Fibroblast of skin of left quadriceps (primary cell): ENCODE results near the gene ATR.

Source experiments
- DNase-seq, 2 experiments: peaks; one replicate each; pipeline ENCODE4 v3.0.0-alpha.2; 2013; ENCODE audit warnings: low read depth in 2 of 2

Gene ATR

DNA sequence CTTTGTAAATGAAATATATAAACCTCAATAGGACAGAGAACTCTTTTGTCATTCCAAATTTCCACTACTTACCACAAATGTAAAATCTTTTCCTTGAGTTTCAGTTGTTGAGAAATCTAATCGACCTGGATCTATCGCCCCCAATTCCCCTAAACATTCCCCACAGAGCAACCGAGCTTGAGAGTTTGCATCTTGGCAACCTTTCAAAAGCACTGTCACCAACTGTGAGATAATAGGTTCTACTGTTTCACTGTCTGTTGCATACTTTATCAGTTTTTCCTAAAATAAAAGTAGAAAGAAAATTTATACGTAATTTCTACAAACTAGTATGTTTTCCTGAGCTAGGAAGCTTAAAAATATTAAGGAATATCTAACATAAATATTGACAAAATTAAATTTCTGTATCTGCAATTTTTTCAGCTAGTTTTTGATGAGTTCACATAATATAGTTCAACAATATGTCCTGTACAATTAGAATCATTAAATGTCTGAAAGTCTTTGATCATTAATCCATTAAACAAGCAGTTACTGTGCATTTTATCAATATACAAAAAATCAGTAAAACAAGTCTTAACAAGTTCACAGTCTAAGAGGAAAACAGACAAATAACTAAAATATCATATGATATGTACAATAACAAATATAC, 54.5 kb downstream of the ATR start:
- DNase-seq = no peak

DNA sequence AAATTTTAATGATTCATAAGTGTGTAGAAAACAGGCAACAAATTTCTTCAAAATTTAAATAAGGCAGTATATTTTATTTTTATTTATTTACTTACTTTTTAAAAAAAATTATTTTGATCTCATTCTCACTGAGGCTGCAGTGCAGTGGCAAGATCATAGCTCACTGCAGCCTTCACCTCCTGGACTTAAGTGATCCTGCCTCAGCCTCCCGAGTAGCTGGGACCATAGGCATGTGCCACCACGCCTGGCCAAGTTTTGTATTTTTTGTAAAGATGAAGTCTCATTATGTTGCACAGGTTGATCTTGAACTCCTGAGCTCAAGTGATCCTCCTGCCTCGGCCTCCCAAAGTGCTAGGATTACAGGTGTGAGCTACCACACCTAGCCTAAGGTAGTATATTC, 69.5 kb downstream of the ATR start:
- DNase-seq = no peak

DNA sequence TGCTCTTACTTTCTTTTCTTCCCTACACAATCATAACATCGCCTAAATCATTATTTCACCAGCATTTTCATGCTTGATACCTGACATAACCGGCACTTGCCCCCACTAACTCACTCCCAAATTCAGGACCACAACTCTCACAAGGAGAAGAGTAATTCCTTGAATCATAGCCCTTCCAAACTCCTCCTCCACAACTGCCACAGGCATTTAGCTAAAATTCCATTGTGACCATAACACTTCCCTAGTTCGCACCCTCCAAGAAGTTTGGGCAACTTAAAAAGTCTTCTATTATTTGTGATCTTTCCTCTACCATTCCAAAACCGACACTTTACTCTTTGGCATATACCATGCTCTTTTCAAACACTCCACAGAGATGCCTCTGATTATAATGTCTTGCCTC, 71.3 kb downstream of the ATR start:
- no peak for DNase-seq

DNA sequence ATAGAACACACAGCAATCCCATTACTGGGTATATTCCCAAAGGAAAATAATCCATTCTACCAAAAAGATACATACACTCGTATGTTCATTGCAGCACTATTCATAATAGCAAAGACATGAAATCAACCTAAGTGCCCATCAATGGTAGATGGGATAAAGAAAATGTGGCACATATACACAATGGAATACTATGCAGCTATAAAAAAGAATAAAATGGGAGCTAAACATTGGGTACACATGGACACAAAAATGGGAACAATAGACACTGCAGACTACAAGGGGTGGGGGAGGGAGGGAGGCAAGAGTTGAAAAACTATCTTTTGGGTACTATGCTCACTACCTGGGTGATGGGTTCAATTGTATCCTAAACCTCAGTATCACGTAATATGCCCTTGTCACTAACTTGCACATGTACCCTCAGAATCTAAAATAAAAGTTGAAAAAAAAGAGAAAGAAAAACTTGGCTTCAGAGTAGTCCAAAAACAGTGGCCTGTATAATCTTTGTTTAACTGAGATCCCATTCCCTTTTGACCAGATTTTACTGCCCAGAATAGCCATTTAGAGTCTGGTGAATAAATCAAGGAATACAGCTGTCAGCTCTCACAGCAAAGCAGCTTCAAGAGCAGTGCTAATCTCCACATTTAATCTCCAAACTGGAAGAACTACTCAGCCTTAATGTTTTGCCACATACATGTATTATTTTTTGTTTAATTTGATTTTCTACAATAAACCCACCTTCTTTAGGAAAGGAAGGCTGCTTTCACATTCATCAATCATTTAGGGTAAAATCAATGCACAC, 76.1 kb downstream of the ATR start:
- DNase-seq = no peak

DNA sequence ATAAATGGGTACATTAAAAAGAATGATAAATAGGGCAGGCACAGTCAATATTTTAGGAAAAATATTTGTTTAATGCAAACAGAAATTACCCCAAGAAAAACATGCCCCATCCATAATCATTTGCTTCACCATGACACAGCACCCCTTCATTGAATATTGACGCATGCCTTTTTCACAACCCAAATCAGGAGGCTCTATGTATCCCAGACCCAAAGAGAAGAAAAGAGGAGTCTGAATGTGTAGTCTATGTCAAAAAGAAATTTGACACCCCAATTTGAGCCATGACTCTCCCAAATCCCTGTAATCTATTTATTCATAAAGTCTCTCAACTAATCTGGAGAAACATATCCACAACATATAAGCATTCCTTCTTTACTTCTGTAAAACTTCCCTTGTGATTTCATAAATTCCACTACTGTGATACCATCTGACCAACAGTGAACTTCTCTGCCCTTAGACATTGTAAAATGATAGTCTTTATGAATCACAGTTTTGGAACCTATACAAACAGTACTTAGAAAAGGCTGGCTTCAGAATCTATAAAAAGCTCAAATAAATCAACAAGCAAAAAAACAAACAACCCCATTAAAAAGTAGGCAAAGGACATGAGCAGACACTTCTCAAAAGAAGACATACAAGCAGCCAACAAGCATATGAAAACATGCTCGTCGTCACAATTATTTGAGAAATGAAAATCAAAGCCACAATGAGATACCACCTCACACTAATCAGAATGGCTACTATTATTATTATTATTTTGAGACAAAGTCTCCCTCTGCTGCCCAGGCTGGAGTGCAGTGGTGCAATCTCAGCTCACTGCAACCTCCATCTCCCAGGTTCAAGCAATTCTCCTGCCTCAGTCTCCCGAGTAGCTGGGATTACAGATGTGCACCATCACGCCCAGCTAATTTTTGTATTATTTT, 77.3 kb downstream of the ATR start:
- peak; percentile 64 to 69 for DNase-seq

DNA sequence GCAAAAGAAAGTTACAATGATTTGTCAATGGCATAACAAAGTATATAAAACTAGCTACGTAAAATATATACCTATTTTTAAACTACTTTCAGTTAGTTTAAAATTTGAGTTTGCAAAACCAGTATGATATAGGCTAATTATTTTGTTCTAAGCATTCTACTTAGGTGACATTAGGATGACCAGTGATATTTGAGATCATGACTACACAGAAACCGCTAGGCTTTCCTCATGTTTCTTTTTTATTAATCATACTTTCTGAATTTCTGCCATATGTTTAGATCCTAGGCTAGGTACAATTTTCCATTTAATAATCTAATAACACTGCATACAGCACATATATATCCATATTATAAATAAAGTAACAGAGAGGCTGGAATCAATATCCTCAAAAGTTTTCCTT, 78.3 kb downstream of the ATR start:
- no peak for DNase-seq

DNA sequence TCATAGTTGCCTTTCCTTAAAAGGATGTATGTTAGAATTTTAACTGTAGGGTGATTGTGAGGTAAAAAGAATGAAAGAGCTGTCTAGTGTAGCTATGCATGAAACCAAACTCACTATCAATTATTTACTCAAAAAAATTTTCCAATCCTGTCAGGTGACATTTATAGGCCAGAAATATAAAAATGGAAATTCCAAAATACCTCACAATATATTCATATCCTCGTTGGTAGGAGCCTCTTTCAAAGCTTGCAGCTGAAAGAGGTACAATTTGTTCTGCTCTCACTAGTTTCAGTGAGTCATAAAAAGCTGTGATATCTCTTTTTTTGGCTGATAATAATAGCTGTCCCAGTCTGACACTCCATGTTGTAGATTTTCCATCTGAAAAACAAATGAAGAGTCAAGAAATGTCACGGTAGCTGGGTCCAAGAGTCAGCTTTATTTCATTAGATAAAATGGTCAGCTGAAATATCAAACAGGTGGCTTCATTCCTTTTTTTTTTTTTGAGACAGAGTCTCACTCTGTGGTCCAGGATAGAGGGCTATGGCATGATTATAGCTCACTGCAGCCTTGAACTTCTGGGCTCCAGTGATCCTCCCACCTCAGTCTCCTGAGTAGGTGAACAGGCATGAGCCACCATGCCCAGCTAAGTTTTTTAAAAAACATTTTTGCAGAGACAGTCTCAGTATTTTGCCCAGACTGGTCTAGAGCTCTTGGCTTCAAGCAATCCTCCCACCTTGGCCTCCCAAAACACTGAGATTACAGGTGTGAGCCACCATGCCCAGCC, 79.9 kb downstream of the ATR start:
- DNase-seq = no peak

DNA sequence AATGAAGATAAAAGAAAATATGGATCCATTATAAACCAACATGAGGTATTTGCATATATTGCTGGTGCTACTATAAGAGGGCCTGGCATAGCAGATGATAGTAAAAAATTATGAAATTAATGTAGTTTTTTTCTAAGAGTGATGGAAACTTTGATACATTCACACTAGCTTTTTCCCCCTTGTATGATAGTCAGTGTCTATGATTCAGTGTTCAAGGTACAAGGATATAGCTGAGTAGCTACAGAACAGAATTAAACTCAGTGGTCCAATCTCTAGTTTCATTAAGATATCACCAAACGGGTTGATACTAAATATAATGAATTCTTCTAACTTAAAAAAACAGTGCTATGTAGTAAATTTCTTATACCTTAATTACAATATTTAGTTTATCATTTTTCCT, 80.8 kb downstream of the ATR start:
- no peak for DNase-seq

DNA sequence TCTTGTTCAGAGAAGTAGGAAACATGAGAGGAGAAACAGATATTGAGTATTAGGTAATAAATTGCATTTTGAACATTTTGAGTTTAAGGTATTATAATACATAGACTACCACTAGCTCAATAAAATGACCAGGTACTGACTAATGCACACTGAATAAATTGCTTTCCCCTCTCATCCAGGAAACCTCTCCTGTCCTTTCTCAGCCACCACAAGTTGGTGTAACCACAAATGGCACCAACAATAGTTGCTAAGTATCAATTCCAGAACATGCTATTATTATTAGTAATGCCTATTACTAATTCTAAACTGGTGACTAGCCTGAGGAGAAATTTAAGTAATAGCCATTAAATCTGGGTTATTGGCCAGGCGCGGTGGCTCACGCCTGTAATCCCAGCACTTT, 83.4 kb downstream of the ATR start:
- no peak for DNase-seq

DNA sequence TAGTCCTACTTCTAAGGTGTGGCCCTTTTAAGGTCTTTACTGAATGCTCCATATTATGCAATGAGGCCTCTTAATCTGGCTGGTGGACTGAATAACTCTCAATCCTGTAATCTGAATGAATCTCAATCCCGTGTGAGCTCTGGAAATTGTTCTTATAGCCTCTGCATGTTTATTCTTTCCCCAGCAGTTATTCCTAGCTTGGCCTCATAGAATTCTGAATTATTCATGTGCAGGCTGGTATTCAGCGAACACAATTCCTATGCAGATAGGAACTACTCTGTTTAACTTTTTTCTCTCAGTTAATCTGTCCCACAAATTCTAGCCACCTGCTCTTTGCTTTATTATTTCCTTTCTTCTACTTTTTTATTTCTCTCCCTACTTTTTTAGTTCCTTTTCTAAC, 86.3 kb downstream of the ATR start:
- DNase-seq = no peak

DNA sequence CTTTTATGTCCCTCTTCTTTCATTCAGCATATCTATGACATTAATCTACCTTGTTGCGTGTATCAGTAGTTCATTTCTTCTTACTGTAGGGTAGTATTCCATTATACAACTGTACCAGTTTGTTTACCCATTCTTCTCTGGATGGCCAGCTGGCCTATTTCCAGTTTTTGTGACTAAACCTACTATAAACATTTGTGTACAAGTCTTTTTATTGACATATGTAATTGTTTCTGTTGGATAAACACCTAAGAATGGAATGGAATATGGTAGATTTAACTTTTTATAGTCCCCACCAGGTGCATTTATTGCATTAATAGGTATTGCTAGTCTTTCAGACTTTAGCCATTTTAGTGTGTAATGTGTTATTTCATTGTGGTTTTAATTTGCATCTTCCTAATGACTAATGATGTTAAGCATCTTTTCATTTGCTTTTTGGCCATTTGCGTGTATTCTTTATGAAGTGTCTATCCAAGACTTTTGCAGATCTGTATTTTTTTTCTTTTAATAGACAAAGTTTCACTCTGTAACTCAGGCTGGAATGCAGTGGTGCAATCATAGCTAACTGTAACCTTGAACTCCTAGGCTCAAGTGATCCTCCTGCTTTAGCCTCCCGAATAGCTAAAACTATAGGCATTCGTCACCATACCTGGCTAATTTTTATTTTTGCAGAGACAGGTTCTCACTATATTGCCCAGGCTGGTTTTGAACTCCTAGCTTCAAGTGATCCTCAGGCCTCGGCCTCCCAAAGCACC, 88.8 kb downstream of the ATR start:
- DNase-seq = no peak

DNA sequence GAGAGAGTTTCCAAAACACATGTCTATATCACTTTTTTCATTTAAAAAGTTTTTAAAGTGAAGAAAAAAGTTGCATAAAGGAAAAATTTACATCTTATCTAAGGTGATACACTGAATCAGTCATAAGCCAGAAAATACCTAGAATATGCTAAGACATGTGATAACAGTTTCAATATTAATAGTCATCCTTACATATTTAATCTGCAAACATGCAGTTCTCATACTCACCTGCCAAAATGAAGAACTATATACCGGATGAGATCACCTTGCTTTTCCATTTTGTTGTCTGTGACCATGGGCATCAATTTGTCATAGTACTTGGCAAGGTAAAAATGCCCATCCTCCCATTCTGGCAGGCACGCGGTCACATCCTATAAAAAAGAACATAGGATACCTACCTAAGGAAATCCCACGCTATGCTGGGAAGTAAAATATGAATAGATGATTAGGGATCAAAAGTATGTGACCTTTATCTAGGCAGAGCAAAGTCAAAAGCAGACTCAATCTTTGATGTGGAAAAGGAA, 93.6 kb downstream of the ATR start:
- DNase-seq = no peak

DNA sequence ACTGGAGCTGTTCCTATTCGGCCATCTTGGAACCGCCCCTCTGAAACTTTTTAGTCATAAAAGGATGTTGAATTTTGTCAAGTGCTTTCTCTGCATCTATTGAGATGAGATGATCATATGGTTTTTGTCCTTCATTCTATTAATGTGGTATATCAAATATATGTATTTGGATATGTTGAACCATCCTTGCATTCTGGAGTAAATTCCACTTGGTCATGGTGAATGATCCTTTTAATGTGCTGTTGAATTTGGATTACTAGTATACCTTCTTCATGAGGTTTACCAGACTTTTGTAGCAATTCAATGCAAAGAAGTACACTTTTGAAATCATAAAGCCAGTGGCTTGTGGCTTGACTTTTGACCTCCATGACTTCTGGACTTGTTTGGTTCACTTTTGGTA, 97.3 kb downstream of the ATR start:
- no peak for DNase-seq

DNA sequence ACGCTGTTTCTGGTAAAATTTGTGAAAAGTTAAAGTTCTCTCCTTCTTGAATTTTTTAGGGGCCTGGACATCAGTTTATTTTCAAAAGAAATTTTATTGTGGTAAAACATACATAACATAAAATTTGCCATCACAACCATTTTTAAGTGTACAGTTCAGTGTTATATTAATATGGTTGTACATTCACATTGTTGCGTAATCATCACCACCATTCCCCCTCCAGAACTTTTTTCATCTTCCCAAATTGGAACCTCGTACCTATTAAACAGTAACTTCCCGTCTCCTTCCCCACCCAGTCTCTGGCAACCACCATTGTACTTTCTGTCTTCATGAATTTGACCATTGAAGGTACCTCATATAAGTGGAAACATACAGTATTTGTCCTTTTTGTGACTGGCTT, 107.7 kb downstream of the ATR start:
- DNase-seq = no peak

DNA sequence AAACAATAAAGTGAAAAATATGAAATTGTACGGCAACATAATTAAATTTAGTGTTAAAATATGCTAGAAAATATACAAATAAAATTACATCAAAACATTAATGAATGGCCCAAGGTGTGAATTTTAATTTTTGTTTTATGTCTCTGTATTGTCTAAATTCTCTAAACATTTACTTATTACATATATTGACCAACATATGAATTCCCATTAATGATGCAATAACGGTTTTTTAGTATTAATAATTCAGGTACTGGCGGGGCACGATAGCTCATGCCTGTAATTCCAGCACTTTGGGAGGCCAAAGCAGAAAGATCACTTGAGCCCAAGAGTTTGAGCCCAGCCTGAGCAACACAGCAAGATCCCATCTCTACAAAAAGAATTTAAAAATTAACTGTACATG, 110.1 kb downstream of the ATR start:
- DNase-seq = no peak

DNA sequence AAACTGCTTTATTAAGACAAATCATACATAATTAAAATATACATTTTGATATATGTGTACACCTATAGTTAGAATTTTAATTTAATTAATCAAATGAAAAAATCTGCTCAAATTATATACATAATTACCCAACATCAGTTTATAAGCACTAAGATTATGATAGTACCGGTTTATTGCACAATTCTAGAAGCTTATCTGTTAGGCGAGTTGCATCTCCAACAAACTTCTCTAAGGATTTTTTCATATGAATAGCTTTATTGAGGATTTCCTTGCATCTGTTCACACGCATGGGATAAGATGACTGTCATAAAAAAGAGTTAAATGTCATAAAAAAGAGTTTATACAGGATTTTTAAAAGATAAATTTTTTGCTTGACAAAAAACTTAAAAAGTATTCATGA, 110.8 kb downstream of the ATR start:
- no peak for DNase-seq

DNA sequence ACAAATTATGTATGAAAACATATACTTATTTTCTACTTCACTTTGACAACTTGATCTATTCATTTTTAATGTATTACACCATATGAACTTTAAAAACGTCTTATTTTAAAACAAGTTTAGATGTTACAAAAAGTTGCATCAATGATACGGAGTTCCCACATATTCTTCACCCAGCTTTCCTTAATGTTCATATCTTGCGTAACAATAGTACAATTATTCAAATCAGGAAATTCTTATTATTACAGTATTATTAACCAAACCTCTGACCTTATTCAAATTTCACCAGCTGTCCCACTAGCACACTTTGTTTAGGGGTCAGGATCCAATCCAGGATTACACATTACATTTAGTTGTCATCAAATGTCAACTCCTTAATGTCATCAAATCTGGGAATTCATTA, 117.8 kb downstream of the ATR start:
- no peak for DNase-seq

DNA sequence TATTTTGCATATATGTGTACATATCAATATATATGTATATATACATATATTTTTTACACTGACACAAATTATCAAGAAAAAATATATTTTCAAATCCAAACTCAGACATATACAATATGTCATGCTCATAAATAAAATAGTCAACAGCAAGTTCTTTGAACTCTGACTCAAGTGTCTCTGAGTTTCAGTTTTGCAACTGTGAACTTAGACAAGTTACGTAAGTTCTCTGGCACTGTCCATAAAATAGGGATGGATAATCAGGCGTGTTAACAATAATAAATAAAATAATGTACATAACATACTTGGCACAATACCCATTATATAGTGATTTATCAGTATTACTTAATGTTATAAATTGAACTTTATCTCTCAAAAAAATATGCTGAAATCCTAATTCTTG, 118.6 kb downstream of the ATR start:
- no peak for DNase-seq

DNA sequence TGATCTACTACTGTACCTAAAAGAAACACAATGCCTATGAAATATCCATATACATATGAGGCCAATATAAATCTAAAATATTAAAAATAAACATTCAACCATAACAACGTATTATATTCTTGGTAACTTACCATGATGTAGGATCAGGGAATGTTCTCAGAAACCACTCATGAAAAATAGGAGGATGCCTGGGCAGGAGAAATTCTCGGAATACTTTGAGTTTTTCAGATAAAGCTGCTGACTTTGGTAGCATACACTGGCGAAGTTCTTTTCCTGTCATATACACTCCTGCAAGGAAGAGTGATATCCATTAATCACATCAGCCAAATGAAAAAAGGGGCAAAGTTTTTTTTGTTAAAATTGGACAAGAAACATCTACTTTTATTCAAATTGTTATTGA, 119.4 kb downstream of the ATR start:
- DNase-seq = no peak

DNA sequence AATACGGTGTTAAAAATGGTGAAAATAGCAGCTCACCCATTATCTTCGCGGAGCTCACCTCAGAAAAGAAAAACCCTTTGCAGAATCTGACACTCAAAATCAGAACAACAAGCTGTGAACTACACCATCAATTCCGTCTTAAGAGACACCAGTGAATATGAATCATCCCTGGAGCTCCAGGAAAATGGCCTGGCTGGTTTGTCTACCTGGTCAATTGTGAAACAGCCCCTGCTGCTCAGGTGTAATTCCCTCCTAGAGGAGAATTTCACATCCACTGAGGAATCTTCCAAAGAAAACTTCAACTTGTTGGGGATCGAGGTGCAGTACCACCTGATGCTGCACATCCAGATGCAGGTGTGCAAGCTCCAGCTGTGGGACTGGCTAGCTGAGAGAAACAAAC, 127.7 kb downstream of the ATR start:
- DNase-seq = no peak

DNA sequence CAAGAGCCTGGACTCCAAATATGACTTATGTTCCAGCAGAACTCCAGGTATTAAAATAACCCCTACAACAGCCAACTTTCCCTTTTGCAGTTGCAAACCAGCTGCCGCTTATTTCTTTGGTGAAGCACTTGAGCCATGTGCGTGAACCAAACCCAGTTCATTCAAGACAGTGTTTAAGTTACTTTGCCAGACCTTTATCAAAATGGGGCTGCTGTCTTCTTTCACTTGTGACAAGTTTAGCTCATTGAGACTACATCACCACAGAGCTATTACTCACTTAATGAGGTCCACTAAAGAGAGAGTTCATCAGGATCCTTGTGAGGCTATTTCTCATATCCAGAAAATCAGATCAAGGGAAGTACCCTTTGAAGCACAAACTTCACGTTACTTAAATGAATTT, 128.3 kb downstream of the ATR start:
- no peak for DNase-seq
